H9 (cell line): ENCODE results near the gene RICTOR. TPM values are rescaled to one million over a fixed set of nuclear protein-coding genes. Genes with fewer than 3 reads are reported as not detected.

Source experiments
- DNase-seq: peaks from one replicate; pipeline ENCODE4 v3.0.0-alpha.2; 2017
- H2AFZ ChIP-seq: one replicate; pipeline ENCODE4 v1.6.1; 2013; ENCODE audit warnings: mild to moderate bottlenecking, low read length, control low read depth, moderate library complexity
- H2AK5ac ChIP-seq: 2 replicates; pipeline ENCODE4 v1.6.1; 2013; ENCODE audit warnings: low read length, control low read depth, mixed read lengths; ENCODE audit not compliant: insufficient read length
- H2BK120ac ChIP-seq: one replicate; pipeline ENCODE4 v1.6.1; 2013; ENCODE audit warnings: low read depth, mild to moderate bottlenecking, low read length, control low read depth, inconsistent platforms; ENCODE audit not compliant: poor library complexity, severe bottlenecking
- H2BK12ac ChIP-seq: 2 replicates; pipeline ENCODE4 v1.6.1; 2013; ENCODE audit warnings: low read length, control low read depth, mixed read lengths, low read depth; ENCODE audit not compliant: insufficient read length
- H2BK15ac ChIP-seq: 2 replicates; pipeline ENCODE4 v1.6.1; 2013; ENCODE audit warnings: low read depth, low read length, control low read depth
- H2BK20ac ChIP-seq: one replicate; pipeline ENCODE4 v1.6.1; 2013; ENCODE audit warnings: low read depth, mild to moderate bottlenecking, low read length, control low read depth, inconsistent platforms; ENCODE audit not compliant: poor library complexity, severe bottlenecking
- H2BK5ac ChIP-seq: 2 replicates; pipeline ENCODE4 v1.6.1; 2013; ENCODE audit warnings: low read length, control low read depth, mixed read lengths; ENCODE audit not compliant: insufficient read length
- H3K14ac ChIP-seq: 2 replicates; pipeline ENCODE4 v1.6.1; 2013; ENCODE audit warnings: low read length, control low read depth; ENCODE audit not compliant: insufficient read depth
- H3K18ac ChIP-seq: 2 replicates; pipeline ENCODE4 v1.6.1; 2013; ENCODE audit warnings: low read depth, mild to moderate bottlenecking, mixed read lengths, low read length, control low read depth; ENCODE audit not compliant: insufficient read length
- H3K23ac ChIP-seq: 2 replicates; pipeline ENCODE4 v1.6.1; 2013; ENCODE audit warnings: low read length, control low read depth, mixed read lengths, low read depth; ENCODE audit not compliant: insufficient read length
- H3K23me2 ChIP-seq: 2 replicates; pipeline ENCODE4 v1.6.1; 2013; ENCODE audit warnings: low read depth, mild to moderate bottlenecking, mixed read lengths, low read length, control low read depth; ENCODE audit not compliant: insufficient read length, poor library complexity, severe bottlenecking
- H3K27ac ChIP-seq: 2 replicates; pipeline ENCODE4 v1.5.1; 2013; ENCODE audit warnings: low read length, control low read depth, mixed read lengths, low read depth; ENCODE audit not compliant: insufficient read length
- H3K27me3 ChIP-seq: 2 replicates; pipeline ENCODE4 v1.6.1; 2013; ENCODE audit warnings: low read length, control low read depth, inconsistent platforms; ENCODE audit not compliant: insufficient read depth
- H3K4ac ChIP-seq: 2 replicates; pipeline ENCODE4 v1.6.1; 2013; ENCODE audit warnings: low read depth, mild to moderate bottlenecking, control low read depth, inconsistent platforms, low read length, moderate library complexity
- H3K4me1 ChIP-seq: 2 replicates; pipeline ENCODE4 v1.6.1; 2013; ENCODE audit warnings: low read length, control low read depth, inconsistent platforms; ENCODE audit not compliant: insufficient read depth
- H3K4me2 ChIP-seq: 2 replicates; pipeline ENCODE4 v1.6.1; 2013; ENCODE audit warnings: low read length, control low read depth, mixed read lengths; ENCODE audit not compliant: insufficient read length, insufficient read depth
- H3K56ac ChIP-seq: 2 replicates; pipeline ENCODE4 v1.6.1; 2013; ENCODE audit warnings: low read depth, mild to moderate bottlenecking, mixed read lengths, low read length, control low read depth; ENCODE audit not compliant: insufficient read length
- H3K79me1 ChIP-seq: 2 replicates; pipeline ENCODE4 v1.6.1; 2013; ENCODE audit warnings: low read depth, mild to moderate bottlenecking, moderate library complexity, low read length, control low read depth, inconsistent platforms; ENCODE audit not compliant: insufficient read depth, poor library complexity, severe bottlenecking
- H3K79me2 ChIP-seq: 2 replicates; pipeline ENCODE4 v1.6.1; 2013; ENCODE audit warnings: low read length, control low read depth, inconsistent platforms; ENCODE audit not compliant: insufficient read depth
- H3K9ac ChIP-seq: 2 replicates; pipeline ENCODE4 v1.6.1; 2013; ENCODE audit warnings: low read length, control low read depth, mixed read lengths; ENCODE audit not compliant: insufficient read length; ENCODE audit errors: extremely low read depth
- H3K9me3 ChIP-seq: one replicate; pipeline ENCODE4 v1.6.1; 2013; ENCODE audit warnings: low read depth, low read length, inconsistent platforms; ENCODE audit not compliant: control insufficient read depth
- H3T11ph ChIP-seq: one replicate; pipeline ENCODE4 v1.6.1; 2013; ENCODE audit warnings: mild to moderate bottlenecking, low read length, control low read depth, inconsistent platforms
- H4K20me1 ChIP-seq: one replicate; pipeline ENCODE4 v1.6.1; 2013; ENCODE audit not compliant: control insufficient read depth, insufficient read length, insufficient read depth
- H4K5ac ChIP-seq: 2 replicates; pipeline ENCODE4 v1.6.1; 2013; ENCODE audit warnings: low read depth, mild to moderate bottlenecking, mixed read lengths, low read length, control low read depth; ENCODE audit not compliant: insufficient read length
- H4K8ac ChIP-seq: replicated peaks from 2 replicates; pipeline ENCODE4 v1.6.1; 2013; ENCODE audit warnings: low read length, control low read depth, mixed read lengths, low read depth; ENCODE audit not compliant: insufficient read length
- H4K91ac ChIP-seq: 2 replicates; pipeline ENCODE4 v1.6.1; 2013; ENCODE audit warnings: low read depth, mild to moderate bottlenecking, moderate library complexity, mixed read lengths, low read length, control low read depth; ENCODE audit not compliant: insufficient read length
- H3K27ac Mint-ChIP-seq, 3 experiments: 2 replicates in 2 of 3; 3 replicates in 1 of 3; pipeline ENCODE4 v1.8.0; 2020 to 2021; ENCODE audit warnings: mixed read lengths in 3 of 3, mild to moderate bottlenecking in 1 of 3, moderate library complexity in 1 of 3
- H3K27me3 Mint-ChIP-seq: 2 replicates; pipeline ENCODE4 v1.8.0; 2021; ENCODE audit warnings: low read depth, mild to moderate bottlenecking, moderate library complexity, mixed read lengths
- H3K36me3 Mint-ChIP-seq, 3 experiments: 2 replicates in 2 of 3; 3 replicates in 1 of 3; pipeline ENCODE4 v1.8.0; 2020 to 2021; ENCODE audit warnings: low read depth in 3 of 3, mixed read lengths in 3 of 3; ENCODE audit not compliant: insufficient read depth in 1 of 3
- H3K4me1 Mint-ChIP-seq, 2 experiments: 2 replicates each; pipeline ENCODE4 v1.8.0; 2020; ENCODE audit warnings: mixed read lengths in 2 of 2
- H3K4me3 Mint-ChIP-seq, 2 experiments: 2 replicates in 1 of 2; 3 replicates in 1 of 2; pipeline ENCODE4 v1.8.0; 2020 to 2021; ENCODE audit warnings: mild to moderate bottlenecking in 2 of 2, mixed read lengths in 2 of 2, moderate library complexity in 1 of 2
- H3K9me3 Mint-ChIP-seq, 2 experiments: 2 replicates in 1 of 2; 3 replicates in 1 of 2; pipeline ENCODE4 v1.8.0; 2020; ENCODE audit warnings: mild to moderate bottlenecking in 2 of 2, mixed read lengths in 2 of 2, moderate library complexity in 1 of 2
- CTCF ChIP-seq: fragments of 200-600 bp; sonication (generic); conservative IDR thresholded peaks from 3 replicates; pipeline ENCODE4 v1.8.0; 2021; ENCODE audit warnings: antibody characterized with exemption, mild to moderate bottlenecking
- WGBS: extraction: QIAGEN DNeasy Blood & Tissue Kit; methylation state at CpG from one replicate; pipeline ENCODE4 v1.1.7; 2013; ENCODE audit warnings: missing lambda C conversion rate, low lambda C conversion rate, mixed read lengths; ENCODE audit not compliant: insufficient read length; ENCODE audit errors: extremely low coverage; 5-methylcytosine and 5-hydroxymethylcytosine counted together
- total RNA-seq: library from RNA; stranded (reverse); gene quantifications from 2 replicates; pipeline ENCODE4 v1.2.1, GENCODE V29; 2021

RICTOR gene
- total RNA-seq, 1 experiment from 2014 or later, result 20.9 TPM

GRCh38 chr5:39020458-39020857, 53.7 kb downstream of the RICTOR start:
- H3K36me3 Mint-ChIP-seq, result peaks cover 0 to 12% (median 0%) of the 10 kb centered on the region in 3 experiments; a peak in 4 of 7 replicates
- H2BK12ac ChIP-seq, result no peak overlapping the region
- no peak overlapping the region for H2BK15ac ChIP-seq
- no peak for TF ChIP-seq CTCF
- H3K4me1 Mint-ChIP-seq, result peaks cover 41 to 43% of the 10 kb centered on the region in 2 experiments
- H2AK5ac ChIP-seq, result no peak overlapping the region
- H3K79me2 ChIP-seq, result no peaks in the 10 kb centered on the region
- no peak overlapping the region for H3K56ac ChIP-seq
- H3K4me1 ChIP-seq, result peaks cover 13% of the 10 kb centered on the region
- no peak overlapping the region for H3K4me2 ChIP-seq
- H4K5ac ChIP-seq, result no peak overlapping the region
- H3K9ac ChIP-seq, result no peak overlapping the region
- H2BK20ac ChIP-seq, result no peak overlapping the region
- no peak overlapping the region for H3K27ac ChIP-seq
- no peaks in the 10 kb centered on the region for H3K9me3 Mint-ChIP-seq
- no peaks in the 10 kb centered on the region for H3K27me3 ChIP-seq
- no peak overlapping the region for H2BK5ac ChIP-seq
- H4K20me1 ChIP-seq, result no peaks in the 10 kb centered on the region
- no peak overlapping the region for H3K14ac ChIP-seq
- H3T11ph ChIP-seq, result no peak overlapping the region
- H3K79me1 ChIP-seq, result no peaks in the 10 kb centered on the region
- DNase-seq, result no peak
- no peak overlapping the region for H3K18ac ChIP-seq
- no peak overlapping the region for H3K27ac Mint-ChIP-seq
- no peak overlapping the region for H4K91ac ChIP-seq
- H3K4ac ChIP-seq, result no peak overlapping the region
- no peaks in the 10 kb centered on the region for H3K27me3 Mint-ChIP-seq
- no peak overlapping the region for H3K4me3 Mint-ChIP-seq
- no peak overlapping the region for H2BK120ac ChIP-seq
- H3K23ac ChIP-seq, result no peak overlapping the region
- H4K8ac ChIP-seq, result no peak overlapping the region
- WGBS, result no CpG with 5 or more reads among the region's 3 CpGs
- H3K23me2 ChIP-seq, result no peaks in the 10 kb centered on the region
- no peak overlapping the region for H2AFZ ChIP-seq
- H3K9me3 ChIP-seq, result no peaks in the 10 kb centered on the region
